GM19025 (cell line): ENCODE data around the gene PRDM16.

ENCODE experiments used
- ATAC-seq: cut with Tn5 transposase; IDR thresholded peaks from one replicate; pipeline ENCODE4 v1.9.1; 2021; ENCODE audit warnings: mild to moderate bottlenecking, low read depth, moderate library complexity; ENCODE audit not compliant: unreplicated experiment

PRDM16 gene

DNA sequence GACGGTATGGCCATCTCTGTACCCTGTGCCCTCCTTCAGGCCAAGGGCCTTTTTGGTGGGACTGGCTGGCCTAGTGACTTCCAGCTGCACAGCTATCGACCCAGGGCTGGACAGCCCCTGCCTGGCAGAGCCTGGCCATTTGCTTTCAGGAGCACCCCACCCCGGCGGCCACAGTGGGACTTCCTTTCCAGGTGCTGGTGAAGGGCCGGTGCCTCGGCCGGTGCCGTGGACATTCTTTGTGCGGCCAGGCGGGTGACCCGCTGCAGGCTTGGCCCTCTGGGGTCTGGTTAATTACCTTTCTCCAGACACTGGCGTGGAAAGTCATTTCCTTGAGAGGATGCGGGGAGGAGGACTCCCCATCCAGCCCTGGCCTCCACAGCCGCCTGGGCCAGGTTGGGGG is 50.1 kb downstream of the PRDM16 start:
- ATAC-seq: no peak

DNA sequence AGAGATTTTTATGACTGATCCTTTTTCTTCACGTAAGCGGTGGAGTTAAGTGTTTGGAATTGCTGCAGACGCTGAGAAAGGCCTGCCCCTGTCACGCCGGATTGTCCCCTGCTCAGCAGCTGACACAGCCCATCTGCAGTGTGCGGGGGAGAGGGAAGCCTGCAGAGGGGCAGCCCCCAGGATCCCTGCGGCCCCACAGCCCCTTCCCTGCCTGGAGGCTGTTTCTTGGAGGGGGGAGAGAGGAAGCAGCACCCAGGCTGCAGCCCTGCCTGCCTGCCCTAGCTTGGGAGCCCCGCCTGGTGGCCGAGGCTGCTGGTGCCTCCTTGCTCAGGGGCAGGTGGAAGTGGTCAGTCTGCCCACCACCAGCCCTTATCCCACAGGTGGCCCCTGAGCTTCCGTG is 50.7 kb downstream of the PRDM16 start:
- ATAC-seq: no peak

GRCh38 chr1:3120140-3120539 is 51.1 kb downstream of the PRDM16 start:
- no peak for ATAC-seq

- ATAC-seq: no peak
These were observed 52.0 kb downstream of the PRDM16 start for GRCh38 chr1:3120994-3121393.

DNA sequence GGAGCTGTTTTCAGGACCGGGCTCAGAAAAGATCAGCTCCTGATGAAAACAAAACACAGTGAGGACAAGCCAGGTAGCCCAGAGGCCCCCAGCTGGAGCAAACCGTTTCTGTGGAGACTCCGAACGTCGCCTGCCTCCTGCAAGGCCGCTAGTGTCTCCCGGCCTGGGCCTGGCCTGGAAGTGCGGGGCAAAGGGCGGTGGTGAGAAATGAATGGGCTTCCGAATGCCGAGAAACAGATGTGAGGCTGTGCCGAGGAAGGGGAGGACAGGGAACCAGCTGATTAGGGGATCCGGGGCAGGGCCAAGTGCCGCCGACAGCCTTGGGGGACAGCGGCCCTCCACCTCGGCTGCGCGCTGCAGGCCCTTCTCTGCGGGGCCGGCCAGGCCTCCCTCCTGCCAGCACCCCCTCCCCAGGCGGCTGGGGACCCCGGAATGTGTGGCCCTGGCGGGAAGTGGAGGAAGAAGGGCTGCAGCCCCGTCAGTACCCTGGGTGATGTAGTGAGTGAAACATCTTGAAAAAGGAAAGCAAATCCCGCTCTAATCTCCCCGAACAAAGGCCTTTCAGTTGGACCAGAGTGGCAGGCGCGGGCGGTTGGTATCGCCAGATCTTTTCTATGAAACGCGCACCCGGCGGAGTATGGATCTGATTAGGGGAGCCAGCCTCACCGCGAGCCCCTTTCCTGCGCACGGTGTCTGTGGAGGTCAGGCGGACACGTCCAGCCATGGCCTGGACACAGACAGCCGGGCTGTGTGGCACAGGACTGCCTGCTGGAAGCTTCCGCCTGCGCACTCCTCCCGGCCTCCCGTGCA is 52.6 kb downstream of the PRDM16 start:
- ATAC-seq: no peak

GRCh38 chr1:3122311-3122710 is 53.3 kb downstream of the PRDM16 start:
- no peak for ATAC-seq

GRCh38 chr1:3124246-3124645 is 55.2 kb downstream of the PRDM16 start:
- no peak for ATAC-seq

DNA sequence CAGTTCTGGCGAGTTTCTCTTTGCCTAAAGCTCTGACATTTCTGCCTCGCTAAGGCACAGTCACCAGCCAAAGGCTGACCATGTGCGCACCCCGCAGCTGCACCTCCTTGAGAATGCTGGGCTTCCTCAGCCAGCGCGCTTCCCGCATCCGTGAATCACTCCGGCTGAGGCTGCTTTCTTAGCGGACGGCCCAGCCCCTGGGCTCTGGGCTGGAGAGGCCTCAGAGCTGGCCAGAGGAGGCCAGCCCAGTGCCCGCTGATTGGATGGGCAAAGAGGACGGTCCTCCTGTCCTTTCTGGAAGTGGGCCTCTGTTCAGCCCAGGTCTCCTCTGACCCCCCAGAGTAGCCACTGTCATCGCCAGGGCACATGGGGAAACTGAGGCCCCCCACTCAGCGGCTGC is 56.1 kb downstream of the PRDM16 start:
- no peak for ATAC-seq

GRCh38 chr1:3125546-3126368 is 56.8 kb downstream of the PRDM16 start:
- no peak for ATAC-seq

DNA sequence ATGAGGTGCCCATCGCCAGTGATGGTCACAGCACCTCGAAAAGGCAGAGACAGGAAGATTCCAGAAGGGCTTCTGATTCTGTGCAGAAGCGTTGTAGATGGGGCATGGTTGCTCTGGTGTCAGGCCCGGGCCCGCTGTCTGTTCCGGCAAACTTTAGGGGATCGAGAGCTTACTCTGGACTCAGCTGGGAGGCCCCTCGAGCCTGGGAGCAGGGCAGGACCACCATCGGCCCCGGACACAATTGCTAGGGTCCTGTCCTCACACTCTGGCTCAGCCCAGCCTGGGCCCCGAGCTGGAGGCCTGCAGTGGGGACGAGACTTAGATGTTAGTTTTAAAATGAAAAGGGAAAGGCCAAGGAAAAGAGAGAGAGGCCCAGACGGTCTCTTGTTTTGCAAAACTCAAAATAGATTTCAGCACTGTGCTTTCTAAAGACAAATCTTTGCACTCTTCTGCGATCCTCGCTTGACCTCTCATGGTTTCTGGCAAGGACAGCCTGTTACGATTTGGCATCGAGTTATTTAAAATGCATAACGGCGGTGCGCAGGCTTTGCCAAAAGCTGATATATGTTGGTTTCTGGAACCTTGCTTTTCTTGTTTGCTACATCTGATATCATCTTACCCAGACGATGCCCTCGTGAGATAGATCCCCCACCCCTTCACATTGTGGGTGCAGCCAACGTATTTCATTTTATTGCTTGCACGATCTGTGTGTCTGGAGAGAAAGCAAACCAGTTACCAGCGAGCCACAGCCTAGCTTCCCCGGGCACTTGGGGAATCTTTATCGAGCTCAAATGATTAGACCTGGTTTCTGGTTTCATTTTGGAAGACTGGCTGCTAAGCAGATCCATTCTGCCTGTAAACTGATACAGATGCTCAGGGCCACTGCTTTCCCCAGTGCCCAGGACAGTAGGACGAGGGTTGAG is 58.0 kb downstream of the PRDM16 start:
- ATAC-seq: no peak

GRCh38 chr1:3127738-3128137 is 58.7 kb downstream of the PRDM16 start:
- ATAC-seq: no peak

GRCh38 chr1:3128431-3129132 is 59.6 kb downstream of the PRDM16 start:
- no peak for ATAC-seq

- ATAC-seq: no peak
These were observed 60.1 kb downstream of the PRDM16 start for GRCh38 chr1:3129133-3129490.

DNA sequence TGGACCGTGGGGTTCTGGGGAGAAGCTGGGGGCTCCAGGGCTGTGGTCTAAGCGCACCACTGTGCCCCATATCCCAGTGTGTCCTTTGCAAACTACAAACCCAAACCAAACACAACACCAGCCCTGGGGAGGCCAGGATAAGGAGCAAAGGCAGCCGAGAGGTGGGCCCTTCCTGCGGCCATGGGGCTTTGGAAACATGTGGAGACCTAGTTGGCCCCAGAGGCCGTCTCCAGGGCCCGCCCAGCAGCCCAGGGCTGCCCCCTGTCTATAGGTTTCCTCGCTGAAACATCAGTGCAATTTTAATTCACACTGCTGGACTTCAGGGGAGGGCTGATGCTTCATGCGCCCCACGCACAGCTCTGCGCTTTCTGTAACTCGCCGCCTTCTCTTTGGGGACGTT is 61.3 kb downstream of the PRDM16 start:
- ATAC-seq: no peak

DNA sequence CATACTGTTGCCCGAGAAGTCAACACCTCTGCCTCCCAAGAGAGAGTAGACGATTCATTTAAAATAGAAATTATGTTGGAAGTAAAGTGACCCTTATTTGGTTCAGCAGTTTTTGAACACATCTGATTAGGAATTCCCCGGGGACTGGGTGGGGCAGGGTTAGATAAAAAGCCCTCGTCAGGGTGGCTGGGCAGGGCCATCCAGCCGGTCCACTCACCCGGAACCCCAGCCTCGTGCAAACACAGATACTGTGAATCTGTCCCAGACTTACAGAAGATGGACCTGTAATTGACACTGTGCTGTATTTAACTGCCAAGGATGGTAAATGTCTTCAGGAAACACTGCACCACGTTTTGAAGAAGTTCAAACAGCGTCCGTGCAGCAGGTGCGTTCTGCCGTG is 63.7 kb downstream of the PRDM16 start:
- ATAC-seq: no peak

- no peak for ATAC-seq
These were observed 64.7 kb downstream of the PRDM16 start for GRCh38 chr1:3133686-3134085.

DNA sequence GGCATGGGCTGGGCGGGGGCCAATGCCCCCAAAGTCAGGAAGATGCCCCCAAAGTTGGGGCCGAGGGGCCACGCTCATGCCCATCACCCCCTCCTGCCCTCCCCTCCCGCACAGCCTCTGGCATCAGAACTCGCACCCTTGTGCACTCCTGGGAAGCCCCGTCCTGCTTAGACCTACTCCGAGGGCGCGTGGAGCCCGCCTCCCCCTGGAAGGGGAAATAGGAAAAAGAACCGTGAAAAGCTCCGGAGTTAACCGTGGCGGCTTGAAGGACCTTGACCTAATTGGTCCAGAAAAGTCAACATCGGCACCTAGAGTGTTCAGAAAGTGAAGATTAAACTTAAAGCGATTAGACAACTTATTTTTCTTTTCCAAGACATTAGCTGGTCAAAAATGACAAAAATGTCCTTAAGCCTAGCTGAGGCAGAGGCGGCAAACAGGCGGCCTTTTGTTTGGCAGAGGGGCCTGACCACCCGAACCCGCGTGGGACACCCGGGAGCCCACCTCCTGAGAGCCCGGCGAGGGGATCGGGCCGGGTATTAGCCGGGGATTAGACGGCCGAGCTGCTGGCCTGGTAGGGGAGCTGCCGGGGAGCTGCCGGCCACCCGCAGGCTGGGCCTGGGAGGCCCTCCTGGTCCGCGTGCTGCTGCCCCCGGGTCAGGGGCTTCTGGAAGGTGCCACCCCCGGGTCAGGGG is 65.5 kb downstream of the PRDM16 start:
- no peak for ATAC-seq

- ATAC-seq: no peak
These were observed 66.2 kb downstream of the PRDM16 start for GRCh38 chr1:3135073-3135702.

DNA sequence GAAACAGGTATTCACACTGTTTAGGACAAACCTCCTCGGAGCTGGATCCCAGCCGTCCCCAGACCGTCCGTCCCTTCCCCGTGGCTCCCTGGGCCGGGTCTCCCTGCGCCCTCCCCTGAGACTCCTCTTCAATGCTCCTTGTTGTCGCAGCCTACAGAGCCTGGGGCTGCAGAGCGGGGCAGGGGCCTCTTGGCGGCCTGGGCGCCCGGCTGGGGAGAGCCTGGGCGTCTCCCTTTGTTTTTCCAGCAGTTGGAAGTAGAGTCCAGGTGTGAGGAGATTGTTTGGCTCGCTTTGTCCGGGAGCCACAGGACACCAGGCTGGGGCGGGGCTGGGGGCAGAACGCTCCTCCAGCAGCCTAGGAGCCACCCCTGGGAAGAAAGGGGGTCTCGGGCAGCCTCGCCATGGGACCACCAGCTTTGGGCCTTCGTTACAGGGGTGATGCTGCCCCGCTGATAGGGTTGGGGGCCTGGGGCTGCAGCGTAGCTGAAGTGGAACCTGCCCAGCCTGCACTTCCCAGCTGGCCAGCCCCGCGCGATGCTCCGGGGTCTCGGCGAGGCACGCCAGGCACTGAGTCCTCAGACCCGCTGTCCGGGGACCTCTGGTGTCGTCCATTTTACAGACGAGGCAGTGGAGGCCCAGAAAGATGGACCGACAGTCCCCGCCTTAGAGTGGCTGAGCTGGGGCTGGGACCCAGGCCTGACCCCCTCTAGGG is 66.9 kb downstream of the PRDM16 start:
- no peak for ATAC-seq
